ENCODE measurements around the gene ZFR. TPM values are rescaled to one million over a fixed set of nuclear protein-coding genes. Genes with fewer than 3 reads are reported as not detected.
"Not testable (repeated sequence)": the region's sequence is repeated elsewhere in the genome, so short reads cannot be mapped to it uniquely, and the experiment has no call there.

The ZFR gene
- total and polyA plus RNA-seq, 7 experiments from 2014 or later, result 53.4 to 91.9 (median 58.9) TPM

DNA sequence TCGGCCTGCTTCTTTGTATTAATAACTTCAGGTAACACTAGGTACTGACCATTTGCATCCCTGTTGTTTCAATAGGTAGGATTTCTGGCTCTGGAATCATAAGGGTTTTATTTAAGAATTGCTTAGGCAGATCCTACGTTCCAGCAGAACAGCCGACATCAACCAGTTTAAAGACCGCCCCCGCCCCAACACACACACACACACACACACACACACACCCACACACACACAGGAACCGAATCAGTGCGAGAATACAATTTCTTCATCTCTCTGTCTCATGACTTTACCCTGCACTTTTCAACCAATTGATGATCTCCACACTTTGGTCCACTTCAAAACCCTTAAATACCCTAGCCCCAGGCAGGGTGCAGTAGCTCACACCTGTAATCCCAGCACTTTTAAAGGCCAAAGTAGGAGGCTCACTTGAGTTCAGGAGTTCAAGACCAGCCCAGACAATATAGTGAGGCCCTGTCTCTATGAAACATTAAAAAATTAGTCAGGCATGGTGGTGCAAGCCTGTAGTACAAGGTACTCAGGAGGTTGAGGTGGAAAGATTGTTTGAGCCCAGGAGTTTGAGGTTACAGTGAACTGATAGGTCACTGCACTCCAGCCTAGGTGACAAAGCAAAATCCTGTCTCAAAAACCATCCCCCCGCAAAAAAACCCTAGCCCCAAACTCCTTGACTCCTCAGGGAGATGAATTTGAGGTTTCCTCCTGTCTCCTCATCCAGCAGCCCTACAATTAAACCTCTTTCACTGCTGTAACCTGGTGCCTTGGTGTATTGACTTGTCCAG is 129.1 kb downstream of the ZFR start:
- H3K4me3 ChIP-seq (ENCODE audit: low read length), result no peak overlapping the region
- no peaks in the 10 kb centered on the region for H3K27me3 Mint-ChIP-seq
- H3K4me3 Mint-ChIP-seq, result peak overlapping the region in 7 of 10 donors; percentile 39 to 56 (median 52)
- peak overlapping the region in 6 of 9 donors; percentile 28 to 83 (median 63) for H3K27ac Mint-ChIP-seq
- no peaks in the 10 kb centered on the region for H3K27me3 ChIP-seq (ENCODE audit: control insufficient read depth in 2 of 2, insufficient read depth in 2 of 2, low read length in 2 of 2)
- no peak overlapping the region for H3K27ac ChIP-seq (ENCODE audit: low read depth, low read length)
- ChIA-PET POLR2A (no interaction called here), CTCF (interaction anchor here (0.6 kb wide), 1 partner anchor 71 kb away, joined by 3 read pairs; no protein-coding TSS in a partner anchor)
- ATAC-seq (no peak), DNase-seq (no peak)
- peaks cover 15 to 20% (median 17%) of the 10 kb centered on the region in 7 donors for H3K4me1 Mint-ChIP-seq
- no peaks in the 10 kb centered on the region for H3K9me3 ChIP-seq (ENCODE audit: control insufficient read depth in 2 of 3, low read length in 3 of 3)
- no peaks in the 10 kb centered on the region for H3K36me3 ChIP-seq (ENCODE audit: control insufficient read depth in 2 of 3, insufficient read depth in 3 of 3, low read length in 3 of 3)
- peaks cover 0 to 5% (median 0%) of the 10 kb centered on the region in 11 donors for H3K9me3 Mint-ChIP-seq
- H3K4me1 ChIP-seq (ENCODE audit: control insufficient read depth in 2 of 2, insufficient read depth in 2 of 2, low read length in 2 of 2), result peaks cover 9 to 14% of the 10 kb centered on the region in 2 donors
- intact Hi-C loops (cut with micrococcal nuclease), result no loop called here
- H3K36me3 Mint-ChIP-seq, result peaks cover 0 to 6% (median 0%) of the 10 kb centered on the region in 5 donors

GRCh38 chr5:32314658-32315057 is 129.9 kb downstream of the ZFR start:
- ChIA-PET CTCF (no interaction called here), POLR2A (no interaction called here)
- no peak overlapping the region for H3K27ac ChIP-seq (ENCODE audit: low read depth, low read length)
- H3K27me3 ChIP-seq (ENCODE audit: control insufficient read depth in 2 of 2, insufficient read depth in 2 of 2, low read length in 2 of 2), result no peaks in the 10 kb centered on the region
- intact Hi-C loops (cut with micrococcal nuclease), result loop anchor here in 1 of 2 donors (5.0 kb wide), 1 partner anchor 1693 kb away; the partner anchor contains the start of gene AMACR
- peaks cover 0 to 10% (median 0%) of the 10 kb centered on the region in 5 donors for H3K36me3 Mint-ChIP-seq
- ATAC-seq, result no peak
- no peaks in the 10 kb centered on the region for H3K9me3 ChIP-seq (ENCODE audit: control insufficient read depth in 2 of 3, low read length in 3 of 3)
- H3K4me3 Mint-ChIP-seq, result peak overlapping the region; percentile 36 to 93 (median 56)
- H3K36me3 ChIP-seq (ENCODE audit: control insufficient read depth in 2 of 3, insufficient read depth in 3 of 3, low read length in 3 of 3), result no peaks in the 10 kb centered on the region
- no peaks in the 10 kb centered on the region for H3K27me3 Mint-ChIP-seq
- peaks cover 19 to 28% (median 23%) of the 10 kb centered on the region in 7 donors for H3K4me1 Mint-ChIP-seq
- H3K4me1 ChIP-seq (ENCODE audit: control insufficient read depth in 2 of 2, insufficient read depth in 2 of 2, low read length in 2 of 2), result peaks cover 9 to 14% of the 10 kb centered on the region in 2 donors
- peaks cover 0 to 5% (median 0%) of the 10 kb centered on the region in 11 donors for H3K9me3 Mint-ChIP-seq
- no peak for DNase-seq
- H3K4me3 ChIP-seq (ENCODE audit: low read length), result no peak overlapping the region
- peak overlapping the region in 7 of 9 donors; percentile 26 to 68 (median 47) for H3K27ac Mint-ChIP-seq

DNA sequence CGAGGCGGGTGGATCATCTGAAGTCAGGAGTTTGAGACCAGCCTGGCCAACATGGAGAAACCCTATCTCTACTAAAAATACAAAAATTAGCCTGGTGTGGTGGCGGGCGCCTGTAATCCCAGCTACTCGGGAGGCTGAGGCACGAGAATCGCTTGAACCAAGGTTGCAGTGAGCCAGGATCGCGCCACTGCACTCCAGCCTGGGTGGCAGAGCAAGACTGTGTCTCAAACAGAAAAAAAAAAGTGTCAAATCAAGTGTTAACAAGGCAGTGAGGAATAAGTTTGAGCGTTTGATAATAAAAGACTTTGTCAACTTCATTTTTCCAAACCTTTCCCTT is 130.4 kb downstream of the ZFR start:
- peaks cover 9 to 14% of the 10 kb centered on the region in 2 donors for H3K4me1 ChIP-seq (ENCODE audit: control insufficient read depth in 2 of 2, insufficient read depth in 2 of 2, low read length in 2 of 2)
- DNase-seq; H3K27me3 Mint-ChIP-seq; ATAC-seq; H3K36me3 ChIP-seq (ENCODE audit: control insufficient read depth in 2 of 3, insufficient read depth in 3 of 3, low read length in 3 of 3); H3K27me3 ChIP-seq (ENCODE audit: control insufficient read depth in 2 of 2, insufficient read depth in 2 of 2, low read length in 2 of 2); H3K9me3 Mint-ChIP-seq; CTCF ChIA-PET; H3K4me3 ChIP-seq (ENCODE audit: low read length); H3K9me3 ChIP-seq (ENCODE audit: control insufficient read depth in 2 of 3, low read length in 3 of 3); H3K27ac ChIP-seq (ENCODE audit: low read depth, low read length): not testable (repeated sequence)
- H3K27ac Mint-ChIP-seq, result peak overlapping the region in 7 of 9 donors; percentile 26 to 68 (median 47)
- POLR2A ChIA-PET, result interaction anchor here (0.6 to 2.8 kb wide), 4 partner anchors 76 to 402 kb away, joined by 3 to 11 read pairs (median 4); partner anchors contain the start of genes GOLPH3 and ZFR
- intact Hi-C loops (cut with micrococcal nuclease), result loop anchor here in 1 of 2 donors (5.0 kb wide), 1 partner anchor 1693 kb away; the partner anchor contains the start of gene AMACR
- H3K4me3 Mint-ChIP-seq, result peak overlapping the region; percentile 36 to 93 (median 56)
- peaks cover 25 to 33% (median 29%) of the 10 kb centered on the region in 7 donors for H3K4me1 Mint-ChIP-seq
- peaks cover 0 to 14% (median 0%) of the 10 kb centered on the region in 5 donors for H3K36me3 Mint-ChIP-seq

DNA sequence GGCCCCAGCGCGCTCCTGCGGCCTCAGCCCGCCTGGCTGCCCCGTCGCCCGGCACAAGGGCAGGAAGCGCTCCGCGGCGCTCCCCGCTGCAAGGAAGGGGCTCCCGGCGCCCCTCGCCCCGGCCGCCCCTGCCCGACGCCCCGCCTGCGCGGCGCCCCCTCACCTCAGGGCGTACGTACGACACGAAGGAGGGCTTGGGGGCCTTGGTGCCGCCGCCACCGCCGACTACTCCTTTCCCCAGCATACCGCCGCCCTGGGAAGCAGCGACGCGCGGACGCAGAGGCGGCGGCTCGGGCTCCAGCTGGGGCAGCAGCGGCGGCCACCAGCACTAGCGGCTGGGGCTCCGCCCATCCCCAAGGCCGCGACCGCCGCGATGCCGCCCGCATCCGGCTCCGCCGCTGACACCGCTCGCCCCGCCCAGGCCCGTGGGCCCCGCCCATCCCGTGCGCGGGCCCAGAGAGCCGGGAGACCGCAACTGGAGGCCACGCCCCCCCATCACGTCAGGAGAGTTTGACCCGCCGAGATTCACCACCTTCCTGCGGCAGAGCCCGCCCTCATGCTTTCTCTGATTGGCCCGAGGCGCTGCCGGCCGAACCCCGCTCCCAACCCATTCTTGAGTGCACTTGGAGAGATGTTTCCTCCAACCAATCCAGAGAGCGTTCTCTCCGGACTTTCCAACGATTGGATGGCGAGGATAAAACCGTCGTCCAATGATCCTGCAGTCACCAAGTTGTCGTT is 131.8 kb downstream of the ZFR start, which contains the start of gene MTMR12:
TSS of gene MTMR12 (minus strand) at position 345 of the 738 bp plus-strand sequence. CDS start at position 244, 101 bp downstream.
- ATAC-seq (peak; percentile 96), DNase-seq (peak; percentile 99 to 100 (median 100))
- Mint-ChIP-seq H3K27ac (peak within 1 kb of the TSS; percentile 88 to 98 (median 95)), H3K9me3 (peaks cover 0 to 5% (median 0%) of the 10 kb centered on the region in 11 donors), H3K4me3 (peak within 1 kb of the TSS; percentile 89 to 98 (median 92)), H3K36me3 (peaks cover 0 to 22% (median 0%) of the 10 kb centered on the region in 5 donors), H3K27me3 (no peaks in the 10 kb centered on the region), H3K4me1 (peaks cover 30 to 44% (median 38%) of the 10 kb centered on the region in 7 donors)
- Histone ChIP-seq H3K36me3 (ENCODE audit: control insufficient read depth in 2 of 3, insufficient read depth in 3 of 3, low read length in 3 of 3) (no peaks in the 10 kb centered on the region), H3K9me3 (ENCODE audit: control insufficient read depth in 2 of 3, low read length in 3 of 3) (no peaks in the 10 kb centered on the region), H3K27me3 (ENCODE audit: control insufficient read depth in 2 of 2, insufficient read depth in 2 of 2, low read length in 2 of 2) (no peaks in the 10 kb centered on the region), H3K27ac (ENCODE audit: low read depth, low read length) (peak within 1 kb of the TSS; percentile 79), H3K4me1 (ENCODE audit: control insufficient read depth in 2 of 2, insufficient read depth in 2 of 2, low read length in 2 of 2) (peaks cover 9 to 14% of the 10 kb centered on the region in 2 donors), H3K4me3 (ENCODE audit: low read length) (peak within 1 kb of the TSS; percentile 72)
- intact Hi-C loops (cut with micrococcal nuclease), result loop anchor here (1.0 to 5.0 kb wide), 15 partner anchors 17 to 1696 kb away; partner anchors contain the start of genes AMACR (in 2 of the 2), C5orf22 (in 2 of the 2), DROSHA (in 2 of the 2) and GOLPH3 (in 2 of the 2)
- CTCF ChIA-PET, result interaction anchor here (0.7 kb wide), 1 partner anchor 792 kb away, joined by 3 read pairs; no protein-coding TSS in a partner anchor
- POLR2A ChIA-PET, result interaction anchor here (0.6 to 2.8 kb wide), 5 partner anchors 16 to 141 kb away, joined by 3 to 11 read pairs (median 3); partner anchors contain the start of gene GOLPH3

DNA sequence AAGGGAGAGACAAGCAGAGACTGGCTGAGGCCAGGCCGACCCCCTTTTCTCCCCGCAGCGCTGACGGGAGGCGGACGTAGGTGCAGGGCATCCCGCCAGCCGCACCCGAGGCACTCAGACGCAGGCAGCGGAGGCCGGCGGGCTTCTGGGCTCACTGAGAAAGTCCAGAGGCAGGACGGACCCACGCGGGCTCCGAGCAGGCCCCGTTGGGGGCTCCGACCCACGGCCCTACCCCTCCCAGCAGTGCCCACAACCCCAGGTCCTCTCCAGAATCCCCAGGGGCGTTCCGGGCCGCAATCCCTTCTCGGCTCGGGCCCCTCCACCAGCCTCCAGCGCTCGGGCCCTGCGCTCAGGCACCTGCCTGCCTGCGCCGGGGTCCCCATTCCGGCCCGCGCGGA is 132.3 kb downstream of the ZFR start:
- CTCF ChIA-PET, result no interaction called here
- Histone ChIP-seq H3K36me3 (ENCODE audit: control insufficient read depth in 2 of 3, insufficient read depth in 3 of 3, low read length in 3 of 3) (no peaks in the 10 kb centered on the region), H3K4me1 (ENCODE audit: control insufficient read depth in 2 of 2, insufficient read depth in 2 of 2, low read length in 2 of 2) (peaks cover 9 to 14% of the 10 kb centered on the region in 2 donors), H3K27ac (ENCODE audit: low read depth, low read length) (peak overlapping the region; percentile 79), H3K27me3 (ENCODE audit: control insufficient read depth in 2 of 2, insufficient read depth in 2 of 2, low read length in 2 of 2) (no peaks in the 10 kb centered on the region), H3K9me3 (ENCODE audit: control insufficient read depth in 2 of 3, low read length in 3 of 3) (no peaks in the 10 kb centered on the region), H3K4me3 (ENCODE audit: low read length) (peak overlapping the region; percentile 72)
- POLR2A ChIA-PET, result interaction anchor here (0.6 to 2.8 kb wide), 3 partner anchors 136 to 141 kb away, joined by 3 to 11 read pairs (median 3); partner anchors contain the start of gene GOLPH3
- Mint-ChIP-seq H3K4me3 (peak overlapping the region; percentile 89 to 98 (median 92)), H3K27me3 (no peaks in the 10 kb centered on the region), H3K27ac (peak overlapping the region; percentile 81 to 97 (median 88)), H3K9me3 (peaks cover 0 to 5% (median 0%) of the 10 kb centered on the region in 11 donors), H3K4me1 (peaks cover 30 to 50% (median 43%) of the 10 kb centered on the region in 7 donors), H3K36me3 (peaks cover 0 to 24% (median 0%) of the 10 kb centered on the region in 5 donors)
- intact Hi-C loops (cut with micrococcal nuclease), result loop anchor here (1.0 to 5.0 kb wide), 8 partner anchors 34 to 1697 kb away; partner anchors contain the start of genes AMACR (in 2 of the 2), GOLPH3 (in 1 of the 2), SUB1 (in 1 of the 2) and TARS1 (in 1 of the 2)
- DNase-seq, result peak in 1 of 9 donors; percentile 34
- ATAC-seq, result peak; percentile 3

All from naive thymus-derived CD4-positive, alpha-beta T cell (primary cell).